H1 (cell line): ENCODE measurements around the gene HIVEP3. TPM values are rescaled to one million over a fixed set of nuclear protein-coding genes. Genes with fewer than 3 reads are reported as not detected.

Experiments used
- CBX5 ChIP-seq: fragments of 300-800, 300-1000 bp; sonication (generic); IDR thresholded peaks from 2 replicates; pipeline ENCODE4 v1.7.1; 2016; ENCODE audit warnings: antibody characterized with exemption, low read length, low read depth
- EZH2 ChIP-seq: fragments of 200-600 bp; sonication (generic); IDR thresholded peaks from 2 replicates; pipeline ENCODE4 v1.7.1; 2012; ENCODE audit warnings: low read depth, mild to moderate bottlenecking, moderate library complexity, low read length, inconsistent platforms; ENCODE audit not compliant: severe bottlenecking
- FOSL1 ChIP-seq: IDR thresholded peaks from 2 replicates; pipeline ENCODE4 v1.6.1; 2011; ENCODE audit warnings: mild to moderate bottlenecking, low read depth, low read length, moderate library complexity; ENCODE audit not compliant: insufficient read depth
- GTF2F1 ChIP-seq: IDR thresholded peaks from 2 replicates; pipeline ENCODE4 v1.6.1; 2012; ENCODE audit warnings: low read depth, low read length, improper control_type of control experiment, borderline replicate concordance
- JUND ChIP-seq: IDR thresholded peaks from 2 replicates; pipeline ENCODE4 v1.6.1; 2011; ENCODE audit warnings: mild to moderate bottlenecking, improper control_type of control experiment, low read length
- NRF1 ChIP-seq: IDR thresholded peaks from 2 replicates; pipeline ENCODE4 v1.6.1; 2011; ENCODE audit warnings: mild to moderate bottlenecking, low read depth, low read length, improper control_type of control experiment
- polyA plus RNA-seq, 7 experiments: library from polyadenylated mRNA; depleted of rRNA in 3 of 7; stranded (reverse) in 5 of 7; unstranded in 2 of 7; fragments of >200 nt in 5 of 7; fragments of 200-250 nt in 2 of 7; gene quantifications; 1 replicate in 5 of 7; 2 replicates in 1 of 7; 4 replicates in 1 of 7; pipeline versions ENCODE4 v1.2.1 to v1.2.3, GENCODE V29; 2011 to 2013; ENCODE audit warnings: missing spikeins in 2 of 7, mixed read lengths in 2 of 7
- total RNA-seq: library from RNA; stranded (reverse); fragmentation: NEBNext Ultra II Directional; extraction: Animal tissue kit (Norgen Biotek cat#: 25700); gene quantifications from 2 replicates; pipeline ENCODE4 v1.2.1, GENCODE V29; 2021

The HIVEP3 gene
- total and polyA plus RNA-seq, 2 of the 8 experiments (the other 6 are each of a cell fraction or from before 2014, with no cell fraction given), result 0.24 to 0.69 TPM

GRCh38 chr1:41641941-41642527 lies 276.7 kb downstream of the HIVEP3 start (continued):
- TF ChIP-seq NRF1, result no peak
- no peak for TF ChIP-seq GTF2F1
- TF ChIP-seq CBX5, result no peak
- TF ChIP-seq JUND, result no peak
- TF ChIP-seq EZH2, result no peak
- TF ChIP-seq FOSL1, result no peak
- TF ChIP-seq, all 59 proteins: peak for 0
